ENCODE measurements around the gene DIPK1B.
"Not testable (repeated sequence)": the region's sequence is repeated elsewhere in the genome, so short reads cannot be mapped to it uniquely, and the experiment has no call there.

The DIPK1B gene

GRCh38 chr9:136697821-136698526 is 14.4 kb upstream of the DIPK1B start:
- in situ Hi-C loops (cut with HindIII; ENCODE audit: low sequenced_read_pairs): no loop called here

DNA sequence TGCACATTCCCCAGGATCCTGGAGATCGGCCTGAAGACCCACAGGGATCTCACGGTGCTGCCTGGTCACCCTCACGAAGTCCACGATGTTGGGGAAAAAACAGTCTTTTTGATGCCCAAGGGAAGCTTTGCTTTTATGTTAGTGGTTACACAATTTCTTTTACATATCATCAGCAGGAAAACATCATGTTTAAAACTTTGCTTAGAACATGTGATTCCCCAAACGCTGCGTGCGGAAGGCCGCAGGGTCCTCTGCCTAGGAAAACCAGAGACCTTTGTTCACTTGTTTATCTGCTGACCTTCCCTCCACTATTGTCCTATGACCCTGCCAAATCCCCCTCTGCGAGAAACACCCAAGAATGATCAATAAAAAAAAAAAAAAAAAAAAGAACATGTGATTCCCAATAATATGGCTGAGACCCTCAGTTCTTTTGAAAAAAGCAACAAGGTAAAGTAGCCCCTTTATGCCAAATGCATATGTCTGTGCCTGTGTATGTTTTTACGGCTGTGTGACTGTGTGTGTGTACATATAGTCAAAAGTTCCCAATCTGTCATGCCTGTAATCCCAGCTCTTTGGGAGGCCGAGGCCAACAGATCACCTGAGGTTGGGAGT is 13.6 kb upstream of the DIPK1B start:
- in situ Hi-C loops (cut with HindIII; ENCODE audit: low sequenced_read_pairs): no loop called here

- in situ Hi-C loops (cut with HindIII; ENCODE audit: low sequenced_read_pairs): no loop called here
Measured at GRCh38 chr9:136700304-136700703, 12.1 kb upstream of the DIPK1B start.

- in situ Hi-C loops (cut with HindIII; ENCODE audit: low sequenced_read_pairs): no loop called here
Measured at GRCh38 chr9:136700959-136701667, 11.3 kb upstream of the DIPK1B start.

GRCh38 chr9:136701668-136702053 is 10.7 kb upstream of the DIPK1B start:
- in situ Hi-C loops (cut with HindIII; ENCODE audit: low sequenced_read_pairs): no loop called here

DNA sequence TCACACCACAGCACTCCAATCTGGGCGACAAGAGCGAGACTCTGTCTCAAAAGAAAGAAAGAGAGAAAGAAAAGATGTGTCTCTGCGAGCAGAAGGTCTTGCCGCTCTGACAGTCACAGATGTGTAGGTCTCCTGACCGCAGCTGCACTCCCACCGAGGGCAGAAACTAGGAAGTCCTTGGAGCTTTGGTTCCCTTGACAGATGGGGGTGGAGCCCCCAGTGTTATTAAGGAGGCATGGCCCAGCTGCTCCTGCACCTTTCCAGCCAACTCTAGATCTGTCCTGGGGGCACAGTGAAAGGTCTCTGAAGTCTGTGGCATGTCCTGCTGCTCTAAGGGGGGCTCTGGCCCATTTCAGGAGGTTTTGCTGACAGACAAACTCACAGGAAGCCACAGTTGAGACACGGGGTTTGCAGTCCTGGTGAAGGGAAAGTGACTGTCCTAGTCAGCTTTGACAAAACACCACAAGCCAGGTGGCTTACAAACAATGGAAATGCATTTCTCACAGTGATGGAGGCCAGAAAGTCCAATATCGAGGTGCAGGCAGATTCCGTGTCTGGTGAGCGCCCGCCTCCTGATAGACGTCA is 9.0 kb upstream of the DIPK1B start:
- in situ Hi-C loops (cut with HindIII; ENCODE audit: low sequenced_read_pairs): no loop called here

DNA sequence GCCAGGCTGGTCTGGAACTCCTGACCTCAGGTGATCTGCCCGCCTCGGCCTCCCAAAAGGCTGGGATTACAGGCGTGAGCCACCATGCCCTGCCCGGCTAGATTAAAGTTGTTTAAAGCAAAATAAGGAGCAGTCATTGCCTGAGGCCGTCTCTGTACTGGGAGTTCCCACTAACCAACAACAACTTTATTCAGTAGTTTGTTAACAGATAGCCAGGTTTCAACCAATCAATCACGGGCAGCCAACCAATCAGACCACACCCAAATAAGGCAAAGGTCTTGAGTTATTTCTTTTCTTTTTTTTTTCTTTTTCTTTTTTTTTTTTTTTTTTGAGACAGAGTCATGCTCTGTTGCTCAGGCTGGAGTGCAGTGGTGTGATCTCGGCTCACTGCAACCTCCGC is 7.6 kb upstream of the DIPK1B start:
- in situ Hi-C loops (cut with HindIII; ENCODE audit: low sequenced_read_pairs): not testable (repeated sequence)

- in situ Hi-C loops (cut with HindIII; ENCODE audit: low sequenced_read_pairs): no loop called here
Measured at GRCh38 chr9:136705564-136705963, 6.8 kb upstream of the DIPK1B start.

GRCh38 chr9:136707011-136707410 is 5.4 kb upstream of the DIPK1B start:
- in situ Hi-C loops (cut with HindIII; ENCODE audit: low sequenced_read_pairs): no loop called here

DNA sequence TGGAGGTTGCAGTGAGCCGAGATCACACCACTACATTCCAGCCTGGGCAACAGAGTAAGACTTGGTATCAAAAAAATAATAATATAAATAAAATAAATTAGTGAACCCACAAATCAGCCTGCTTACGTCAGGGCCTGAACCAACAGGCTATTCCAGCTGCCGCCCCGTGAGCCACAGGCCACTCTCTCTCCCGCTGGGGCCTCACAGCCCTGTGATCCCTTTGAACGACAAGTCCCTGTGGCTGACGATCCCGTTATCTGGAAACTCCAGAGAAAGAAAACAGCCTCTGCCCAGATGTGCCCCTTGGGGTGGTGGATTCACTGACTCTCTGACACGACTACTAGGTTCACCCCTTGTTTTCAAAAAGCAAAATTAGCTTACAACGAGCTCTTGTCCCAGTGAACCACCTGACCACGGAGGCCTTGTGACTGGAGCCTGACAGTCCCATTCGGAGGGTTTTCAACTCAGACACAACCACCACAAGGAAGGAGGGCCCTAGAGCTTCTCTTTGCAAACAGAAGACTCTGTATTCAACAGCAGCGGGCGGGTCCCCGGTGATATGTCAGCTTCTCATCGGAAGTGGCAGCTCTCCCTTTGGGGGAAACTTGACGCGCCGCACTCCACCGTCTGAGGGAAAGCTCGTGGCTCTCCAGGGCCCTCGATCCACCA is 4.4 kb upstream of the DIPK1B start:
- in situ Hi-C loops (cut with HindIII; ENCODE audit: low sequenced_read_pairs): no loop called here

GRCh38 chr9:136709454-136710109 is 2.8 kb upstream of the DIPK1B start:
- in situ Hi-C loops (cut with HindIII; ENCODE audit: low sequenced_read_pairs): no loop called here

DNA sequence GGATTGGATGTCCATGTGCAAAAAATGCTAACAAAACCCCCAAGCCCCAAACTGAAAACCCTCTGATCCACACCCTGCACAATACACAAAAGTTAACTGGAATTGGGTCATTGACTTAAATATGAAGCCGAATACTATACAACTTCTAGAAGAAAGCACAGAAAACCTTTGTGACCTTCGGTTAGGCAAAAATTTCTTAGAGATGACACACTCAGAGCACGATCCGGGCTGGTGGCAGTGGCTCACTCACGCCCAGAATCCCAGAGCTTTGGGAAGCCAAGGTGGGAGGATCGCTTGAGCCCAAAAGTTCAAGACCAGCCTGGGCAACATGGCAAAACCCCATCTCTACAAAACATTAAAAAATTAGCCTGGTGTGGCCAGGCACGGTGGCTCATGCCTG is 1.8 kb upstream of the DIPK1B start:
- in situ Hi-C loops (cut with HindIII; ENCODE audit: low sequenced_read_pairs): no loop called here

DNA sequence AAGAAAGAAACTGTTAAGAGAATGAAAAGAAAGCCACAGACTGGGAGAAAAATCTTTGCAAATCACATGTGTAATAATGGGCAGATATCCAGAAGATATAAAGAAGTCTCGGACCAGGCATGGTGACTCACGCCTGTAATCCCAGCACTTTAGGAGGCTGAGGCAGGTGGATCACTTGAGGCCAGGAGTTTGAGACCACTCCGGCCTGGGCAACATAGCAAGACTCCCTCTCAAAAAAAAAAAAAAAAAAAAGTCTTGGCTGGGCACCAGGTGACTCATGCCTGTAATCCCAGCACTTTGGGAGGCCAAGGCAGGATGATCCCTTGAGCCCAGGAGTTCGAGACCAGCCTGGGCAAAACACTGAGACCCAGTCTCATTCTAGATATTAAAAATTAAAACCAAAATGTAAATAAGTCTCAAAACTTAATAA is 1.1 kb upstream of the DIPK1B start:
- in situ Hi-C loops (cut with HindIII; ENCODE audit: low sequenced_read_pairs): not testable (repeated sequence)

- in situ Hi-C loops (cut with HindIII; ENCODE audit: low sequenced_read_pairs): no loop called here
Measured at GRCh38 chr9:136712690-136713544, 545 bp downstream of the DIPK1B start.

- in situ Hi-C loops (cut with HindIII; ENCODE audit: low sequenced_read_pairs): no loop called here
Measured at GRCh38 chr9:136713550-136713949, 1.2 kb downstream of the DIPK1B start.

GRCh38 chr9:136714096-136714892 is 1.9 kb downstream of the DIPK1B start:
- in situ Hi-C loops (cut with HindIII; ENCODE audit: low sequenced_read_pairs): no loop called here

DNA sequence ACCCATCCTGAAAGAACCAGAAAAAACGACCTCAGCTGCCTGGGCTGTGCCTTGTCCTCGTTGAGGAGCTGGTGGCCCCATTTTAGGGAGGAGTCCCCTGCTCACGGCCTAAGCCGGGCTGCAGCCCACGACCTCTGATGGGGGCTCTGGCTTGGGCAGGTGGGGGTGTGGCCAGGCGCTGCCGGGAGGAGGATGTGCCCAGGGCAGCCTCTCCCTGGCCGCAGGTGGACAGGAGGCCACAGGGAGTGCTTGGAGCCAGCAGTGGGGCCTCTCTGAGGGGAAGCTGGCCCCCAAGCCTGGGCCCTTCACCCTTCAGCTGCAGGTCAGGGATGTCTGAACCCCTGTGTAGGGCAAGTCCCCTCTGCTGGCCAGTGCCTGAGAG is 2.5 kb downstream of the DIPK1B start:
- in situ Hi-C loops (cut with HindIII; ENCODE audit: low sequenced_read_pairs): no loop called here

GRCh38 chr9:136717399-136717798 is 5.0 kb downstream of the DIPK1B start:
- in situ Hi-C loops (cut with HindIII; ENCODE audit: low sequenced_read_pairs): no loop called here
